Left lung (tissue), 10 donors: ENCODE data around the gene JAK1. TPM values are rescaled to one million over a fixed set of nuclear protein-coding genes. Genes with fewer than 3 reads are reported as not detected.

Experiments used
- ATAC-seq: fragments of 200-7000 bp; cut with Tn5 transposase; one replicate; pipeline ENCODE4 v1.9.1; 2020; ENCODE audit warnings: moderate library complexity
- DNase-seq, 4 donors: peaks; one replicate each; pipeline ENCODE4 v3.0.0-alpha.2; 2013 to 2020
- H3K27ac ChIP-seq, 2 donors: fragments of 200-600 bp; sonication (generic) in 1 of 2; one replicate each; pipeline versions ENCODE4 v1.5.0 to v1.8.0; 2020 to 2021
- H3K27me3 ChIP-seq, 2 donors: fragments of 200-600 bp; sonication (generic) in 1 of 2; one replicate each; pipeline versions ENCODE4 v1.5.0 to v1.8.0; 2020 to 2021
- H3K36me3 ChIP-seq, 2 donors: fragments of 200-600 bp; sonication (generic) in 1 of 2; one replicate each; pipeline versions ENCODE4 v1.5.0 to v1.8.0; 2020 to 2021
- H3K4me1 ChIP-seq, 2 donors: fragments of 200-600 bp; one replicate each; pipeline ENCODE4 v1.8.0; 2021
- H3K4me3 ChIP-seq, 2 donors: fragments of 200-600 bp; sonication (generic) in 1 of 2; one replicate each; pipeline versions ENCODE4 v1.5.0 to v1.8.0; 2020 to 2021; ENCODE audit warnings: mild to moderate bottlenecking in 1 of 2
- H3K9me3 ChIP-seq, 2 donors: fragments of 200-600 bp; sonication (generic) in 1 of 2; one replicate each; pipeline versions ENCODE4 v1.5.0 to v1.8.0; 2020 to 2021
- intact Hi-C, 2 donors: fragments of 100-400 bp; cut with DNase I; formaldehyde crosslinking; loops; one replicate each; pipeline versions ENCODE4 v1.11.2 to v1.14.2; 2022
- polyA plus RNA-seq, 6 donors: library from polyadenylated mRNA; unstranded; fragments of 120-200 nt; gene quantifications; one replicate each; pipeline ENCODE4 v1.2.1, GENCODE V29; 2013; ENCODE audit not compliant: insufficient read length in 6 of 6
- total RNA-seq, 2 donors: library from RNA; stranded (reverse); fragmentation: NEBNext Ultra II Directional; extraction: Animal tissue kit (Norgen Biotek cat#: 25700); gene quantifications; one replicate each; pipeline ENCODE4 v1.2.1, GENCODE V29; 2021
- TF ChIP-seq, protein P1 (sequence below), 2 donors: fragments of 200-600 bp; sonication (generic) in 1 of 2; IDR thresholded peaks; one replicate each; pipeline versions ENCODE4 v1.5.0 to v1.8.0; 2021; ENCODE audit warnings: antibody characterized with exemption in 2 of 2
- donor health status: DM: no; HTN: yes; CAD: no.
- donor health status: DM: no; HTN: no; CAD: no.

JAK1 gene
- total and polyA plus RNA-seq, 8 donors, result 103 to 162 (median 115) TPM

GRCh38 chr1:64875606-64876005 is 90.7 kb downstream of the JAK1 start:
- ATAC-seq (no peak), DNase-seq (no peak)
- Histone ChIP-seq H3K9me3 (no peaks in the 10 kb centered on the region), H3K4me1 (peaks cover 0 to 6% of the 10 kb centered on the region in 2 donors), H3K27ac (no peak overlapping the region), H3K27me3 (no peaks in the 10 kb centered on the region), H3K4me3 (no peak overlapping the region), H3K36me3 (peaks cover 0 to 80% of the 10 kb centered on the region in 2 donors)
- intact Hi-C loops, result no loop called here
- TF ChIP-seq, protein P1, sequence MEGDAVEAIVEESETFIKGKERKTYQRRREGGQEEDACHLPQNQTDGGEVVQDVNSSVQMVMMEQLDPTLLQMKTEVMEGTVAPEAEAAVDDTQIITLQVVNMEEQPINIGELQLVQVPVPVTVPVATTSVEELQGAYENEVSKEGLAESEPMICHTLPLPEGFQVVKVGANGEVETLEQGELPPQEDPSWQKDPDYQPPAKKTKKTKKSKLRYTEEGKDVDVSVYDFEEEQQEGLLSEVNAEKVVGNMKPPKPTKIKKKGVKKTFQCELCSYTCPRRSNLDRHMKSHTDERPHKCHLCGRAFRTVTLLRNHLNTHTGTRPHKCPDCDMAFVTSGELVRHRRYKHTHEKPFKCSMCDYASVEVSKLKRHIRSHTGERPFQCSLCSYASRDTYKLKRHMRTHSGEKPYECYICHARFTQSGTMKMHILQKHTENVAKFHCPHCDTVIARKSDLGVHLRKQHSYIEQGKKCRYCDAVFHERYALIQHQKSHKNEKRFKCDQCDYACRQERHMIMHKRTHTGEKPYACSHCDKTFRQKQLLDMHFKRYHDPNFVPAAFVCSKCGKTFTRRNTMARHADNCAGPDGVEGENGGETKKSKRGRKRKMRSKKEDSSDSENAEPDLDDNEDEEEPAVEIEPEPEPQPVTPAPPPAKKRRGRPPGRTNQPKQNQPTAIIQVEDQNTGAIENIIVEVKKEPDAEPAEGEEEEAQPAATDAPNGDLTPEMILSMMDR (IDR thresholded peaks at IDR 0.05), result no peak

GRCh38 chr1:64875101-64875500 is 91.2 kb downstream of the JAK1 start:
- no peak for DNase-seq
- peaks cover 0 to 6% of the 10 kb centered on the region in 2 donors for H3K4me1 ChIP-seq
- H3K27ac ChIP-seq, result no peak overlapping the region
- H3K9me3 ChIP-seq, result no peaks in the 10 kb centered on the region
- H3K4me3 ChIP-seq, result no peak overlapping the region
- intact Hi-C loops, result no loop called here
- TF ChIP-seq, protein P1 (IDR thresholded peaks at IDR 0.05), result no peak
- no peak for ATAC-seq
- H3K27me3 ChIP-seq, result no peaks in the 10 kb centered on the region
- H3K36me3 ChIP-seq, result peaks cover 0 to 85% of the 10 kb centered on the region in 2 donors

DNA sequence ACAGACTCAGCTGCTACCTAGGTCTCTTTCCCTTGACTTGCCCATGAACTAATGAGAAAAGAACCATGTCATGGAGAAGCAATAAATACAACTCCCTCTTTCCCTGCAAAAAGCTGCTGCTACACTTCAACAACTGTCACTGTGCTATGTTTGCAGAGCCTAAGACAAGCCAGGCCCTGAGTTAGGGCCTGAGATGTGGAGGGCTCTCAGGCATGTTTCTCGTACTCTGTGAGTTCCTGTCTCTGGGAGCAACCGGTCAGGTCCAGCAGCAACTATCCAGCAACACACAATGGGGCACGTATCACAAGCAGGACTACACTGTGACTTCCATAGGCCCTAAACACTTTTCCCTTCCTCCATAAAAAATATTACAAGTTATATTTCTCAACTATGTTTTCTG is 91.7 kb downstream of the JAK1 start:
- H3K4me1 ChIP-seq, result peaks cover 0 to 6% of the 10 kb centered on the region in 2 donors
- TF ChIP-seq, protein P1 (IDR thresholded peaks at IDR 0.05), result no peak
- H3K27me3 ChIP-seq, result no peaks in the 10 kb centered on the region
- no peak overlapping the region for H3K4me3 ChIP-seq
- ATAC-seq, result no peak
- DNase-seq, result no peak
- peaks cover 0 to 89% of the 10 kb centered on the region in 2 donors for H3K36me3 ChIP-seq
- intact Hi-C loops, result no loop called here
- no peaks in the 10 kb centered on the region for H3K9me3 ChIP-seq
- no peak overlapping the region for H3K27ac ChIP-seq

GRCh38 chr1:64873576-64873975 is 92.8 kb downstream of the JAK1 start:
- Histone ChIP-seq H3K27me3 (no peaks in the 10 kb centered on the region), H3K36me3 (peaks cover 0 to 94% of the 10 kb centered on the region in 2 donors), H3K4me1 (peaks cover 0 to 6% of the 10 kb centered on the region in 2 donors), H3K9me3 (no peaks in the 10 kb centered on the region), H3K4me3 (no peak overlapping the region), H3K27ac (no peak overlapping the region)
- intact Hi-C loops, result no loop called here
- no peak for DNase-seq
- no peak for ATAC-seq
- TF ChIP-seq, protein P1 (IDR thresholded peaks at IDR 0.05), result no peak

GRCh38 chr1:64872067-64872466 is 94.3 kb downstream of the JAK1 start:
- no peak overlapping the region for H3K4me3 ChIP-seq
- no peaks in the 10 kb centered on the region for H3K9me3 ChIP-seq
- intact Hi-C loops, result no loop called here
- no peaks in the 10 kb centered on the region for H3K27me3 ChIP-seq
- no peak overlapping the region for H3K27ac ChIP-seq
- TF ChIP-seq, protein P1 (IDR thresholded peaks at IDR 0.05), result no peak
- no peak for DNase-seq
- peaks cover 0 to 94% of the 10 kb centered on the region in 2 donors for H3K36me3 ChIP-seq
- no peaks in the 10 kb centered on the region for H3K4me1 ChIP-seq
- no peak for ATAC-seq
